GM21447 (cell line): ENCODE measurements around the gene INSIG1.

Source experiments
- ATAC-seq: cut with Tn5 transposase; IDR thresholded peaks from one replicate; pipeline ENCODE4 v1.9.1; 2021; ENCODE audit not compliant: unreplicated experiment

Gene INSIG1

GRCh38 chr7:155297517-155298287, at the start of gene INSIG1:
Gene INSIG1, plus strand, starts transcription at chr7:155297878. Its CDS starts 408 bp downstream, at chr7:155298286.
- ATAC-seq = peak; percentile 47

- ATAC-seq = no peak
Observed at GRCh38 chr7:155248366-155248756, 49.3 kb upstream of the INSIG1 start.

- ATAC-seq = no peak
Observed at GRCh38 chr7:155251831-155252230, 45.8 kb upstream of the INSIG1 start.

GRCh38 chr7:155252444-155252887, 45.2 kb upstream of the INSIG1 start:
- ATAC-seq = no peak

GRCh38 chr7:155252892-155253501, 44.7 kb upstream of the INSIG1 start:
- ATAC-seq = no peak

GRCh38 chr7:155254018-155254417, 43.7 kb upstream of the INSIG1 start:
- ATAC-seq = no peak

- no peak for ATAC-seq
Observed at GRCh38 chr7:155255071-155255470, 42.6 kb upstream of the INSIG1 start.

- ATAC-seq = no peak
Observed at GRCh38 chr7:155255621-155256020, 42.1 kb upstream of the INSIG1 start.

GRCh38 chr7:155256081-155256760, 41.5 kb upstream of the INSIG1 start:
- ATAC-seq = no peak

GRCh38 chr7:155256761-155257481, 40.8 kb upstream of the INSIG1 start:
- no peak for ATAC-seq

GRCh38 chr7:155257482-155258225, 40.0 kb upstream of the INSIG1 start:
- ATAC-seq = no peak

- ATAC-seq = no peak
Observed at GRCh38 chr7:155258226-155258560, 39.5 kb upstream of the INSIG1 start.

- ATAC-seq = no peak
Observed at GRCh38 chr7:155259866-155260497, 37.7 kb upstream of the INSIG1 start.

- ATAC-seq = no peak
Observed at GRCh38 chr7:155260498-155260872, 37.2 kb upstream of the INSIG1 start.

GRCh38 chr7:155261031-155261985, 36.4 kb upstream of the INSIG1 start:
- ATAC-seq = no peak

- no peak for ATAC-seq
Observed at GRCh38 chr7:155262031-155262430, 35.6 kb upstream of the INSIG1 start.

- no peak for ATAC-seq
Observed at GRCh38 chr7:155263051-155263450, 34.6 kb upstream of the INSIG1 start.

GRCh38 chr7:155263581-155264143, 34.0 kb upstream of the INSIG1 start:
- ATAC-seq = no peak

GRCh38 chr7:155265144-155265543, 32.5 kb upstream of the INSIG1 start:
- ATAC-seq = no peak
